Transverse colon (tissue), 4 donors: ENCODE data around the gene L3MBTL4.

Experiments used
- POLR2AphosphoS5 ChIP-seq, 3 donors: sonication (generic); formaldehyde crosslinking; IDR thresholded peaks; one replicate each; pipeline ENCODE4 v1.6.1; 2016; ENCODE audit warnings: antibody characterized with exemption in 3 of 3
- TF ChIP-seq, protein P1 (sequence below), 5 experiments: fragments of 200-600 bp in 3 of 5; fragments of 450-650 bp in 2 of 5; sonication (generic) in 3 of 5; IDR thresholded peaks; 1 replicate in 2 of 5; 2 replicates in 3 of 5; pipeline ENCODE4 v1.5.1; 2016 to 2017; ENCODE audit warnings: antibody characterized with exemption in 5 of 5, inconsistent platforms in 3 of 5, mild to moderate bottlenecking in 2 of 5, moderate library complexity in 1 of 5

DNA sequence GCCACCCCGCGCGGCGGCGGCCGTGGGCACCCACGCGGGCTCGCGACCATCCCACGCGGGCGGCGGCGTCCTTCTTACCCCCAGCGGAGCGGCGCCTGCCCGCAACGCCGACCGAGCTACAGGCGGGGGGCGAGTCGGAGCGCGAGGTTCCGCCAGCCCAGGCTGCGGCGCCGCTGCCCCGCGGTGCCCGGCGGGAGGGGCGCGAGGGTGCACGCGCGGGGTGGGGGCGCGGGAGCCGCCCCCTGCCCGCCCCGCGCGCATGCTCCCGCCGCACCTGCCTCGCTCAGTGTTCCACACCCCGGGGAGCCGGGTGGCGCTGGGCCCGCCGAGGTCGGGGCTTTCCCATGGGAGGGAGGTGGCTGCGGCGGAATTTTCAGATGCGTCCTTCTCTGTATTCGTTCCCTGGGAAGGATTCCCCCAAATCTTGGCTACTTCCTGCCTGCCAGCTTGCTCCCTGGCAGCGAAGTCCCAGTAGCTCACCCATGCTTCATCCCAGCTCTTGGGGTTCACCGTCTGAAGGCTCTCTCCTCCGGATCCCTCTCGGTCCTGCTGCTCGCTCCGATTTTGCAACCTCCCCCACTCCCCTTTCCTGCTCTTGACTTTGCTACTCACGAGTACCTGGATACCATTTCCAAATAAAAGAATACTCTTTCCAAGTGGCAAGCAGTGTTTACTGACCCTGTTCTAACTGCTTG, at the start of gene L3MBTL4:
- TF ChIP-seq, protein P1, sequence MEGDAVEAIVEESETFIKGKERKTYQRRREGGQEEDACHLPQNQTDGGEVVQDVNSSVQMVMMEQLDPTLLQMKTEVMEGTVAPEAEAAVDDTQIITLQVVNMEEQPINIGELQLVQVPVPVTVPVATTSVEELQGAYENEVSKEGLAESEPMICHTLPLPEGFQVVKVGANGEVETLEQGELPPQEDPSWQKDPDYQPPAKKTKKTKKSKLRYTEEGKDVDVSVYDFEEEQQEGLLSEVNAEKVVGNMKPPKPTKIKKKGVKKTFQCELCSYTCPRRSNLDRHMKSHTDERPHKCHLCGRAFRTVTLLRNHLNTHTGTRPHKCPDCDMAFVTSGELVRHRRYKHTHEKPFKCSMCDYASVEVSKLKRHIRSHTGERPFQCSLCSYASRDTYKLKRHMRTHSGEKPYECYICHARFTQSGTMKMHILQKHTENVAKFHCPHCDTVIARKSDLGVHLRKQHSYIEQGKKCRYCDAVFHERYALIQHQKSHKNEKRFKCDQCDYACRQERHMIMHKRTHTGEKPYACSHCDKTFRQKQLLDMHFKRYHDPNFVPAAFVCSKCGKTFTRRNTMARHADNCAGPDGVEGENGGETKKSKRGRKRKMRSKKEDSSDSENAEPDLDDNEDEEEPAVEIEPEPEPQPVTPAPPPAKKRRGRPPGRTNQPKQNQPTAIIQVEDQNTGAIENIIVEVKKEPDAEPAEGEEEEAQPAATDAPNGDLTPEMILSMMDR (IDR thresholded peaks at IDR 0.05): no peak
- no peak for TF ChIP-seq POLR2AphosphoS5 (IDR thresholded peaks at IDR 0.05)
